NCI-H146 treated with DMSO at 0.1 percent for 48 hours (cell line): ENCODE data around the gene RUNX2.
"Not testable (repeated sequence)": the region's sequence is repeated elsewhere in the genome, so short reads cannot be mapped to it uniquely, and the experiment has no call there.

Experiments used
- DNase-seq: peaks from one replicate; lab custom pipeline; 2025; ENCODE audit not compliant: unreplicated experiment; lab: John Stamatoyannopoulos, UW

The RUNX2 gene

GRCh38 chr6:45454008-45454911 lies 126.1 kb downstream of the RUNX2 start:
- no peak for DNase-seq

- DNase-seq = no peak
Observed at GRCh38 chr6:45455408-45455807, 127.3 kb downstream of the RUNX2 start.

GRCh38 chr6:45457141-45457540 lies 129.0 kb downstream of the RUNX2 start:
- DNase-seq = no peak

- DNase-seq = no peak
Observed at GRCh38 chr6:45458672-45459071, 130.5 kb downstream of the RUNX2 start.

GRCh38 chr6:45460166-45460565 lies 132.0 kb downstream of the RUNX2 start:
- no peak for DNase-seq

- DNase-seq = no peak
Observed at GRCh38 chr6:45461486-45461885, 133.4 kb downstream of the RUNX2 start.

- DNase-seq = no peak
Observed at GRCh38 chr6:45462190-45463134, 134.3 kb downstream of the RUNX2 start.

- no peak for DNase-seq
Observed at GRCh38 chr6:45464685-45465084, 136.6 kb downstream of the RUNX2 start.

- no peak for DNase-seq
Observed at GRCh38 chr6:45466686-45467085, 138.6 kb downstream of the RUNX2 start.

GRCh38 chr6:45467417-45467816 lies 139.3 kb downstream of the RUNX2 start:
- DNase-seq = not testable (repeated sequence)

GRCh38 chr6:45467853-45468252 lies 139.7 kb downstream of the RUNX2 start:
- no peak for DNase-seq

- no peak for DNase-seq
Observed at GRCh38 chr6:45469663-45470062, 141.5 kb downstream of the RUNX2 start.

- no peak for DNase-seq
Observed at GRCh38 chr6:45470131-45470738, 142.1 kb downstream of the RUNX2 start.

- no peak for DNase-seq
Observed at GRCh38 chr6:45472382-45472781, 144.3 kb downstream of the RUNX2 start.

GRCh38 chr6:45473121-45473993 lies 145.2 kb downstream of the RUNX2 start:
- no peak for DNase-seq

- no peak for DNase-seq
Observed at GRCh38 chr6:45474376-45474775, 146.2 kb downstream of the RUNX2 start.

GRCh38 chr6:45476341-45476740 lies 148.2 kb downstream of the RUNX2 start:
- DNase-seq = no peak

GRCh38 chr6:45477278-45477677 lies 149.1 kb downstream of the RUNX2 start:
- DNase-seq = no peak

GRCh38 chr6:45477790-45478189 lies 149.7 kb downstream of the RUNX2 start:
- no peak for DNase-seq

GRCh38 chr6:45478240-45478639 lies 150.1 kb downstream of the RUNX2 start:
- no peak for DNase-seq
